Measurements from ENCODE around the gene MDGA2.

Gene MDGA2

DNA sequence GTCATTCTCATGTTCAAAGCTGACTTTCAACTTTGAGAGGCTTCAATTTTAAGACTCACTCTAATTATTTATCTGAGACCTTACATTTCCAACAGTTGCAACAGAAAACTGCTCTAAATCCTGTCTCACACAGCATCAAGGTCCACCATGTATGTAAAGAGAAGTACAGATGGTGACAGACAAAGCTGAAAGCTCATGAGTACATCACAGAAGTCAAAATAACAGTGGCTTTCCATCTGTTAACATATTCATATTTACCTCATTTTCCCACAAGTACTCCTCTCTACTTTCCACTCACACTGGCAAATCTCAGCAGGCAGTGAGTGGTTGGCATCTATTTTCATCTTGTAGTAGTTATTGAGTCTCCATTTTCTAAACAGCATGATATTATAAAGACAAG lies 192.0 kb downstream of the MDGA2 start:
- DNase-seq: no peak

DNA sequence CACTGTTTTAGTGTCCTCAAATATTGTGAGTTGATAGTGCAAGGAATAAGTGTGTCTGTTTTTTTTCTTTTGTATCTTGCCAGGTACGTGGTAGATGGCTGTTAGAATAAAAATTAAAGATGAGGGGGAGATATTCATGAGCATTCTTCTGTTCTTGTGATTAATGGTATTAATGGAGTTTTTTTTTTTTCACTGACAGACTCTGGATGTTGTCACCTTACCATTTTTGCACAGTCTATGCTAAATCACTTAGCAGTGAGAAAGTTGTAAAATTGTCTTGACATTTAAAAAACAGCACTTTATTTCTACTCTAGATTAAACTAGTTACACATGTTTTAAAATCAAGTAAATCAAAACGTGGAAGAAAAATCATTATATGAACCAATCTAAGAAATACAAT lies 204.3 kb downstream of the MDGA2 start:
- no peak for DNase-seq

DNA sequence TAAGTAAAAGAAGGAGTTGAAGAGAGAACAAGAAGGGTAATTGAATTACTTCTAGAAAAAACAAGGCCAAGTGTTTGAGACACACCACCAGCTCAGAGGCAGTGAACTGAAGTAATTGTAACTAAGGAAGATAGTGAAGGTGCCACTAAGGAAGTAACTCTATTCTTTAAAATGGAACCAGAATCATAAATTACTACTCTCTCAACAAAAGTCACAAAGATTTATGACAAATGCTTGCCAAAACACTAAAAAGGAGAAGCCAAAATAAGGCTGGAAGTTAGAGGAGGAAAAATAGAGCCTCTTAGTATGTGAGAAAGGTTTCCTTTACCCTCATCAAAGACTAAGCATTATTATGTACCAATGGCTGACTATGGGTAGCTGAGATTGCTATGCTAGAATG lies 208.5 kb downstream of the MDGA2 start:
- DNase-seq: no peak

DNA sequence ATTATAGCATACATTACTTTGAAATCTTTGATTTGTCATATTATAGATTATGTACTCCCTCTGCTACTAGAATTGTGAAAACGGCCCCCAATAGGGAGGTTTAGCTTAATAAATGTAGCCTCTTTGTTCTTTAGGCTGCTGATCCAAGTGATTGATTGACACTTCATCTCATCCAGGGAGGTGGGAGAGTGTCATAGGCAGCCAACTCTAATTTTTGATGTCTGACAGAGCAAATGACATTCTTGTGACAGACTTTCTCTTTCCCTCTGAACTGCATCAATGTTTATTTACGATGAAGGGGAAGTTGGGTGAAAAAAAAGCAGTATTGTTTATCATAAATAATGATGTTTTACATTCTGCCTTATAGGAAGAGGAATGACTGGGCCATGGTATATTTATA lies 221.4 kb downstream of the MDGA2 start:
- DNase-seq: no peak

DNA sequence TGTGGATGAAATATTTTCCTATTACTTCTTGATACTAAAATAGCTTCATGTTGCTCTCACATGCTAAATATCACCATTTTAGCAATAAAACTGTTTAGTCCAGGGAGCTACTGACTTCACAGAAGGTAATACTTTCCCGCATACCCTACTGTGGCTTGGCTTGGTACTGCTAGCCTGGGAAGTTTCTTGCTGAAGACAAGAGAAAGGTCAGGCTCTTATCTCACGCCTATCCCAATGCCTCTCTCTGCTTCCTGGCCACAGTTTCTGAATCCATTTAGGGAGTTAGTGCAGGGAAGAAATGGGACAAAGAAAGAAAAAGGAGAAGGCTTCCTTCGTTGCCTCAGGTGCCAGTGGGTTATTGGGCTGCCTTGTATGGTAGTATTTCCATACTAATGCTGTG lies 228.3 kb downstream of the MDGA2 start:
- DNase-seq: no peak

DNA sequence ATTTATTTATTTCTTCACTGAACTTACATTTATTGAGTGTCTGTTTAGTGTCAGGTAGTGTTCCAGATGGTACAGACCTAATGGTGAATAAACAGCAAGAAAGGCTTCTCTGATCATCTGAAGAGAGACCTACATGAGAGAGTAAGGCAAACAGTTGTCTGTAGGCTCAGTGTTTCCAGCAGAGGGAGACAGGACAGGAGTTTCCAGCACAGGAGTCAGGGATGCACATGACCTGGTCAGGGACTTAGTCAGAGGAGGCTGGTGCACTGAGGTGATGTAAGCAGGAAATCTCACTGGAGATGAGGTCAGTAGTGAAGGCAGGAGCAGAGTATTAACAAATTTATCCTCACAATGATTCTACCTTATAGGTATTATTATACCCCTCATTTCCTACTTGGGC lies 233.2 kb downstream of the MDGA2 start:
- no peak for DNase-seq

DNA sequence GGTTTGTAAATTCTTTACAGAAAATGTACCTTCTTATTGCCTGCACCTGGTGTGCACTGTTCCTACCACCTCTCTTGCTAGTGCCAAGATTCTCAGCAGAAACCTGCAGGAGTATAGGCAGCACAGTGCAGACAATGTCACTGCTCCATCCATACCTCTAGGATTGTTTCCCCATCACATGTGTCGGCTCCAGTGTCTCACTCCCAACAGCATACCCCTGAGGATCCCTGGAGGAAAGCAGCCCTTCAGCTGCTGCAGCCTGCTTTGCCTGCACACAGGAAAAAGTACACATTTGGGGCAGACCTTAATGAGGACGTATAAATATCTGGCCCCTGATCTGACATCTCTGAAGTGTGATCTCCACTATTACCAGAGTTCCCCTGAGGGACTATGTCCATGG lies 235.5 kb downstream of the MDGA2 start:
- no peak for DNase-seq

DNA sequence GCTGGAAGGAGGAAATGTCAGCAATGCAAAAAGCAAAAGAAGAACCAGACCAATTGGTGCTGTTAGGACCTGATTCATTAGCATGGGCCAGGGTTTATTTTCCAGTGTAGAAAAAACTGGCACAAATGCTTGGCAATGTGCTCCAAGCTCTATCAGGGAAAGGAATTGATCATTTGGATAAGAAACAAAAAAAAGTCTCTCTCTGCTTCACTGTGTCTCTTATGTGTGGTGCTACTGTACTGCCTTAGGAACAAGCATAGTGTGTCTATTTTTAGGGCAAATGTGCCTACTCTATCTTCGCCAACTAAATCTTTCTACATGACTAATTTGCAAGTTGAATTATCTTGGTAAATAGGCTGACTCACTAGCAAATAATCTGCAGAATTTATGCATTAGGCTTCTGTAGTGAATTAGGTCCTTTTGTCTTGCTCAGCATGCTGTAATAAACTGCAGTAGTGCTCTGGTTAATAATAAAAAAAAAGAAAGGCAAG lies 236.7 kb downstream of the MDGA2 start:
- DNase-seq: no peak

DNA sequence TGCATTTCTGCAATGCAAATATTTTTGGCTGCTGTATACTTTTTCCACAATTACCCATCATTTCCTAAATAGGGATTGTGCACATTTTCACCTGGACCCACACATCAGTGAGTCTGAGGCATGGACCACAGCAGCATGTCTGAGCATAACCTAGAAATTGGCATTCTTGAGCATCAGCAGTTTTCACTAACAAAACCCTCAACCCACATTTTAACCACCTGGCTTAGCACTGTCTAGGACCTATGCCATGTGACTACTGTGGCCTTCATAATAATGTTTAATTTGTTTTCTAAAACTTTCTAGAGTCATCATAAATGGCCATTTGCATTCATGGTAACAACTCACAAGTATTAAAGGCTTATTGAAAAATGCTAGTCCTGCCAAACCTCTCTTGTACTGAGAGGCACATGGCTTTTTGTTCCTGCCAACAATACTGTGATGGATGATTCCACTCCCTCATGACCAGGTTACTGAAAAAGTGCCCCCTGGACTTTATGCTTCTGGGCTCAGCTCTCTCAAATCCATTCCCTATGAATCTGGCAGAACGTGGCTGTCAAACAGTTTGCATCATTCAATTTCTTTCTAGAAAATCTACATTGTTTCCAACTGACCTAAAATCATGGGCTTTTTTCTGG lies 240.0 kb downstream of the MDGA2 start:
- no peak for DNase-seq

DNA sequence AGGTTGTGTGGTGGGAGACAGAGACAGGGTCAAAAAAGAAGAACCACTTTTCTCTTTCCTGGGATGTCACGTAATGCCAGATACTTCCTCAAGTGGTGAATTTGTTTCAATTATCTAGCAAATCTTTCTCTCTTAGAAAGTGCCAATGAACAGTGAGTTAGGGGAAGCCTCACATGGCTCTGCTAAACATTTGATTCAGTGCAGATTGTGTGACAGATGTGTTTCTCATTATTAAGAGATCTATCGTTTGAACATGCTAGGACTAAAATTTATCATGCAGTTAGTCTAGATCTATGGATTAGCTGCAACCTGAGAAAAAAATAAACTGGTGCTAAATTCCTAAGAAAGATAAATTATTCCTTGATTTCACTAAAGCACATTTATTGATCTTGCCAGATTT lies 247.8 kb downstream of the MDGA2 start:
- no peak for DNase-seq

DNA sequence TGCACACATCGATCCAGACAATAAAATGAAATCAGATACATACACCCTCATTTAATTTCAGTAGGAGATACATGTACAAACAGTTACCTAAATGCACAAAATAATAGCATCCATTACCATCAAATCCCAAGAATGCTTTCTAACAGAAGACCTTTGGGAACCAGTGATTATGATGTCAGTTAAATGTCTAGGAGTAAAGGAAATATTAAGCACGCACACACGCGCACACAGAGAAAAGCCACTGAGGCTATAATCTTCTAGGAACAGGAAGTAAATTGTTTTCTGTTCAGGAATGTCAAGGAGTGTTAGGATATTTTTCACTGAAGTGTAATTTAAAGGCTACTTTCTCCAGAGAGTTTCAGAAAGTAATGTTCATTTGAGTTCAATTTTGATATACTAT lies 250.1 kb downstream of the MDGA2 start:
- no peak for DNase-seq

DNA sequence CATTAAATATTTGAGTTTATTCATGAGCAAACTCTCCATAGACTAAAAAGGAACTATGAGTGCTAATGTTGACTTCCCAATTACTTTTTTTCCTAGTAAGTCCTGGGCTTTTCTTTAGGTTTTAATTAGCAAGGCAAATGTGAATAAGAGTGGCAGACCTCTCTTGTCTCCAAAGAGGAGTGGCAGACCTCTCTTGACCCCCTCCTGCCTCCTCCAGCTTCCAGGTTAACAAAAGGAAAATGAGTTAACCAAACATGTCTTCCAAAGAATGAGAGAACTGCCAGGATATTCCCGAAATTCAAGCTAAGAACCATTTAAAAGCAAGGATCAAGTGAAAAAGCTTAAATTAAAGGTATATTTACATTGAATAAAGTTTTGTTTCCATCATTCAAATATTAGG lies 253.2 kb downstream of the MDGA2 start:
- no peak for DNase-seq

DNA sequence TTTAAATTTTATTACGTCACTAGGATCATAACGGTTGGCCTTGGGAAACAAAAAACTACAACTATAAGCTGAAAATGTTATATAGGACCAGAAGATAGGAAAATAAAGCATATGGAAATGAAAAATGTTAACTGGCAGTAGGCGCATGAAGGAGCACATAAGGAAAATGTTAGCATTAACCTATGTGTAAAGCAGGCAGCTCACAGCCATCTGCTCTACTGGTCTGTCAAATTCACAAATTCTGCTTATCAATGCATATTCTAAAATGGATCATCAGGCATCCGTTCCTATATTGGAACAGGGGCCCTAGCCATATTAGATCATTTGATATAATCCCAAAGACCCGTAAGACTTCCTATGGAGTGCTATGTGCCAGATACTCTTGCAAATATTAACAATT lies 263.9 kb downstream of the MDGA2 start:
- no peak for DNase-seq

DNA sequence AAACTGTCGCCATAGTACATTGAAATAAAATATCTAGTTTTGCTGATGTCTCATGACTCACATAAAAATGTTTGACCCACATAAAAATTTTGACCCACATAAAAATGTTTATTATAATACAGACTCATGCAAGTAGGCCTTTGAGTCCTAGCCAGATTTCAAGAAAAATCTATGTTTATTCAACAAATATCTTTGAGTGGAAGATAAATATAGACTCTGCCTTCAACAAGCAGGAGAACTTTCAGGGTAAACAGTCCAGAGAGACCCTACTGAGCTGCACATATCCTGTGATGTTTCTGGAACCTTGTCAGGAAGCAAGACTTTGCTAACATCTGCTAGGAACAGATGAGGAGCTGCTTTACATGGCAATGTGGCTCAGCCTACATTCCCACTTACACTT lies 283.1 kb downstream of the MDGA2 start:
- DNase-seq: no peak

DNA sequence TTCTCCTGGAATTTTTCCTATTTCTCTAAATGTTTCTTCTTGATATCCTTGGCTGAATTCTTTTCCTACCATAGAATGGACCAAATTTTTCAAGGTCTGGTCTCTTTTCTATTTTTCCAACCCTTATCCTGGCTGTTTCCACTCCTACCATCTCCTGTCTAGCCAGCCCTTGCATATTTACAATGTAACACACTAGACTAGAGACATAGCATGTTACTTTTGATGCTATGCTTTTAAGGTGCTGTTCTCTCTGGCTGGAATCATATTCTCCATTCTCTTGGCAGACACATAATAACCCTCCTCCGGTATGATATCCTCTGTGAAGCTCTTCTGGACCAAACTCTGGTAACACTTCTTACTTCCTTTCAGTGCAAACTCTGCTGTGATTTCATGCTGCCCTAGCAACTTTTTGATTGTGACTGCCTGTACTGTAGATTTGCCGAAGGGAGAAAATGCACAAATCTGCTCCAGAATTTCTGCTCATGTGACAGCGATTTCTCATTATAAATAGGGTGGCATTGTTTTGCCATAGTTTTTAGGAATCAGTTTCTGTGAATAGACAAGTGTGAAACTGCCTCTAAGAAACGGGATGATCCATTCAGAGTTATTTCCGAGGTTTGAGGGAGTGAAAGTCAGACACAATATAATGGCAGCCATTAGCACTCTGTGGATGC lies 284.4 kb downstream of the MDGA2 start:
- DNase-seq: no peak

DNA sequence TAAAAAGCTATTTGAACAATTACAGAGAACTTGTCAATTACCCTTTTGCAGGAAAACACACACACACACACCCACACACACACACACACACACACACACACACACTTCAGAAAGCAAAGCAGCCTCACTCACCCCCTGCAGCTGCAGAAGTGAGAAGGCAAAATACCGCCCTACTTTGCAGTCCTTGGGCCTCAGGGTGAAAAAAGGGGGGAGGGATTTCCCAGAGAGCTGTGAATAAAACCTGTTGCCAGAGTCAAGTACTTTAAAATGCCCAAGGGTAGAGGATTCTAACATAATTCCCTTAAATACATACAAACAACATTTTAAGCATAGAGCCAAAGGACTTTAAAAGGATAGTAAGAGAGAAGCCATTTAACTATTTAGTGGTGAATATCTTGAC lies 285.9 kb downstream of the MDGA2 start:
- no peak for DNase-seq

DNA sequence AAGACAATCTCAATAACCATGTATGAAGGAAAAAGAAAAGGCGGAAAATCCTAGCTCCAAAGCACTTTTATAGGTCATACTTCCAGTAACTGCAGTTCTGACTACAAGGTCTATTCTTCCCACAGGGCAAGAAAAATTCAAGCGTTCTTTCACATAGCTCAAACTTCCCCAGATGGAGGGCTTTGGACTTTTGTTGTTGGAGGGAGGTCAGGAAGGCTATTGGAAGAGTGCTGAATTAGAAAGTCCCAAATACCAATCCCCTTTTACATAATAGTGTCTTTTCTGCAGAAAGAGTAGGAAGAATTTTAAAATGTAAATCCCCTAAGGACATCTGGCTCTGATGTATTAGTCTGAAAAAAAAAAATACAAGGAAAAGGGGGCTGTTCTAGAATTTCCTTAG lies 309.4 kb downstream of the MDGA2 start:
- DNase-seq: no peak

DNA sequence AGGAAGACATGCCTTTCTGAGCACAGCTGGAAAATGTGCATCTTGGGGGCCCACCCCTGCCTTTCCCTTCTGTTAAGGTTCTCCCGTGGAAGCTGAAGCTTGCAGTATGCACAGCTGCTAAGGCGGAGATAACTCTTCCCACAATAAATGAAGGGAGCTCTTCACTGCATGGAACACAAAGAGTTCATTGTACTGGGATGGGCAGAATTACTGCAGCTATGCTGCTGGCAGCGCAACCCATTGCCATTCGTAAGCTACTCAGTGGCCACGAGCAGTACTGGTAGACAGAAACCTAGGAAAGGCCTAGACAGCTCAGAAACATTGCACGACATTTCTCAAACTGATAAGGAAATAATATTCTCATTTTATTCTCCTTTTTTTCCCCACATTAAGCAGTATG lies 310.2 kb downstream of the MDGA2 start:
- DNase-seq: no peak

DNA sequence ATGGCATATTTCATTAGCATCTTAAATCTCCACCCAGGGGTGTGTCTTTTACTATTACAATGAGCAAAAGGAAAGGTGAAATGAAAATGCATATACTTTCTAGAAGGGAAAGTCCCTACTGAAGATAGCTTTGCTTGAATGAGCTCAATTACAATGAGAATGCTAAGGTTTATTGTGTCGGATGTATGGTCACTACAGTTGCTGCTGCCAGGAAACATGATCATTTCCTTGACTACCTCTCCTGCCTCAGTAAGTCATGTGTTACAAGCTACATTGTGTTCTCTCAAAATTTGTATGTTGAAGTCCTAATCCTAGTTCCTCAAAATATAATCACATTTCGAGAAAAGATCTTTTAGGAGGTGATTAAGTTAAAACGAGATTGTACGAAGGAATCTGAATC lies 322.2 kb downstream of the MDGA2 start:
- DNase-seq: no peak

DNA sequence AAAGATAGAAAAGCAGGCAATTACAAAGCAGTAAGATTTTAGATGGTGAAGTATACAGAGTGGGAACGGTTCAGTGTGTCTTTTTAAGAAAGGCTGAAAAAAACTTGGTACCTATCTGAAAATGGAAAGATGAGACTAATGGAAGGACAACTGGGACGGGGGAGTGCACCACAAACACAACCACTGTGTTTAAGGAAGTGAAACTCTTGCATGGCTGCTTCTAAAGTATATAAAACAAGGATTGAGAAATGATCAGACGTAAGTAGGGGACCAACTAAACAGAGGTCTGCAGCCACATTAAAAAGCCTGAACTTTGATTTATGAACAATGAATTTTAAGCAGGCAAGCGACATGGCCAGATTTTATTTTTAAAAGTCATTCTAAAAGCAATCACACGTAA lies 328.6 kb downstream of the MDGA2 start:
- DNase-seq: no peak

DNA sequence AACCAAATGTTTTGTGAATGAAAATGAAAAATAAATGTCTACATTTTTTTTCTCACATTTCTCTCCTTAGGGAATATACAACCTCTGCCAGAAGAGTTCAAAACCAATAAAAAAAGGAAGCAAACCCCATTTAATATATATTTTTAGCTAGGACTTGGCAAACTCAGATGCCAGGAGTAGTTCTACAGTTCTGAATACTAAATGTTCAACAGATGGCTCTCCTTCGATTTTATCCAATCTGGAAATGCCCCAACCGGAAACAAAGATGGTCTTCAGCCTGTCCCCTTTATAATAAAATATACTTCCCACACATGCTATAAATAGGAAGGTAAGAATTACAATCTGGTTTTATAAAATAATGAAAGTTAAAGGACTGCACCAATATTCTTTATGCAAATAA lies 330.4 kb downstream of the MDGA2 start:
- no peak for DNase-seq

DNA sequence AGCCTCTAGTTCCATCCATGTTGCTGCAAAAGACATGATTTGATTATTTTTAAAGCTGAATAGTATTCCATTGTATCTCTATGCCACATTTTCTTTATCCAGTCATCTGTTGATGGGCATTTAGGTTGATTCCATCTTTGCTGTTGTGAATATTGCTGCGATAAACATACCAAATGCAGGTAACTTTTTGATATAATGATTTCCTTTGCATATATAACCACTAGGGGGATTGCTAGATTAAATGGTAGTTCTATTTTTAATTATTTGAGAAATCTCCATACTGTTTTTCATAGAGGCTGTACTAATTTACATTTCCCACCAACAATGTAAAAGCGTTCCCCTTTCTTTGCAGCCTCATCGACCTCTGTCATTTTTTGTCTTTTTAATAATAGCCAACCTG lies 342.5 kb downstream of the MDGA2 start:
- DNase-seq: no peak

DNA sequence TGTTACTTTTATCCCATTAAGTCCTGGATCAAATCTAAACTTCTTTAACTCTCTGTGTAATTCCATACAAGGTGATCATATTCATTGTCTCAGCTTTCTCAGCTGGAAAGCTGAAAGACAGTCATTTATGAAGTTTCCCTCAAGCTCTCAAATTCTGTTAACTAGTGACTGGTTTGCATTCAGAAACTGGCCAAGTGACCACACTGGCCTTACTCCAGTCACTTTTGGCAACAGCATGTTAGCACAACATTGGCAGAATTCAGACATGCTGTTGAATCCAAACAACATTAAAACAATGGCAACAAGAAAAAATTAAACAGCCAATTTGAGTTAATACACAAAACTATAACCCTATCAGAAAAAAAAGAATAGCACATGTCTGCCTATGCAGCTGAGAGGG lies 343.3 kb downstream of the MDGA2 start:
- no peak for DNase-seq

DNA sequence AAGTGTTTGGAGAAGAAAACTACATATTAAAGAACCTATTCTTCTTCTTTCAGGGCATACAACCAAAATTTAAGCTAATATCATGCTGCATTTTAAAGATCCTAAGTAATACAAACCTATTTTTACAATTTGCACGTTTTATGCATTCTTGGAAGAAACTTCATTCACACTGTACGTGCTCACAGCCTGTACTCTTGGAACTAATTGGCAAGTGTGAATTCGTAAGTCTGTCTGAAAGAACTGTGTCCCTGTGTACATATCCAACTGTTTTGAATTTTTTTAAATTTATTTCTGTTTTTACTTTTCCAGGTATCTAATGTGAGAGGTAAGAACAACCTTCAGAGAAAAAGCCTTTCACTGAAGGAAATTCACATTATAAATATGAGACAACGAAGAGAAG lies 347.0 kb downstream of the MDGA2 start:
- DNase-seq: no peak

DNA sequence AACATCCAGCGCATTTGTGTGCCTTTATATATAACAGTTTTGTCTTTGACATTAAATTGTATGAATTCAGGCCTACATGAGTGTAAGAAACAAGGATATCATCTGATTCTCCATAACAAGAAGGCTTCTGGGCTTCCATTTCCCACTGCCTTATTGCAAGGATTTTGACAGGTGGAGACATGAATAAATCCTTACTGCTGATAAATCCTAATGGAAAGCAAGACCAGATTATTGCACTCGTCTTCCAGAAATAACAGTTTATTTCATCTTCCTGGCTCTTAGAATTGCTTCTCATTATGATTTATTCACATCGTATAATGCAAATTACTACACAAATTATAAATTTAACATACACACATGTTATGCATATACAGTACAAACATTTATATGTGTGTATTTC lies 348.1 kb downstream of the MDGA2 start:
- DNase-seq: no peak
